HG02623 (cell line): ENCODE measurements around the gene RC3H2.

Experiments used
- ATAC-seq: cut with Tn5 transposase; IDR thresholded peaks from one replicate; pipeline ENCODE4 v1.9.1; 2021; ENCODE audit warnings: moderate library complexity; ENCODE audit not compliant: unreplicated experiment

Gene RC3H2

GRCh38 chr9:122904823-122905710, at the start of gene RC3H2:
Gene RC3H2 (minus strand): TSS chr9:122905359. CDS start chr9:122897509, 7,850 bp downstream.
- peak; percentile 79 for ATAC-seq

GRCh38 chr9:122954253-122954691, 49.1 kb upstream of the RC3H2 start:
- ATAC-seq = no peak

DNA sequence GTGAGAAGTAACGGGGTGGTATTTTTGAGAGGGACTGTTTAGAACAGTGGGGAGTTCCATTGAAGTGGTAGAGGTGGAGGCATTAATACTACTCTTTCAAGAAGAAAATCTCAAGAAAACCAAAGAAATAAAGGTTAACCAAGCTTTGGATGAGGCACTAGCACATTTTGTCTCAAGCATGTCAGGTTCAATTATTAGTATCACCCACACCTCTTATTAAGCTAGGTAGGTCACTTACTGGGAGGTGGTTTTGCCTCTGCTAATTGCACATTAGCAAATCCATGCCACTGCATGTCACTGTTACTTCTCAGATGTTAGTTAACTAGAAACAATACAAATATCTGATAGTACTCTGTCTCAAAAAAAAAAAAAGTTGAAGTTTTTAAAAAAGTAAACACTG, 45.9 kb upstream of the RC3H2 start:
- no peak for ATAC-seq

- ATAC-seq = no peak
Measured at GRCh38 chr9:122950263-122950662, 45.1 kb upstream of the RC3H2 start.

DNA sequence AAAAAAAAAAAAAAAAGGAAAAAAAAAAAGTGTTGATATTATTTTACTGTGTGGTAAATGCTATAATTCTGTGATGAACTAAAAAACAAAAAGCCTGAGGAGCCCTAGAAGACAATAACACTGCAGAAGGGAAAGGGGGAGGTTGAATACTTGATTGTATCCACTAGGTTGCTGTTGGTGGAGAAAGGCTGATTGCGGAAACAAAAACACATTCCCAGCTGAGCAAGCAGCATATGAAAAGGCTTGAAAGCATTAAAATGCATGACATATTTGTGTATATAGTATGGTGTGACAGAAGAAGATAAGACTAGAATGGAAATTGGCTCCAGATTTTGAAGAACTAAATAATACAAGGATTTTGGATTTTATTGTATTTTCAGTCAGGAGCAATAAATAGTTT, 44.5 kb upstream of the RC3H2 start:
- no peak for ATAC-seq

DNA sequence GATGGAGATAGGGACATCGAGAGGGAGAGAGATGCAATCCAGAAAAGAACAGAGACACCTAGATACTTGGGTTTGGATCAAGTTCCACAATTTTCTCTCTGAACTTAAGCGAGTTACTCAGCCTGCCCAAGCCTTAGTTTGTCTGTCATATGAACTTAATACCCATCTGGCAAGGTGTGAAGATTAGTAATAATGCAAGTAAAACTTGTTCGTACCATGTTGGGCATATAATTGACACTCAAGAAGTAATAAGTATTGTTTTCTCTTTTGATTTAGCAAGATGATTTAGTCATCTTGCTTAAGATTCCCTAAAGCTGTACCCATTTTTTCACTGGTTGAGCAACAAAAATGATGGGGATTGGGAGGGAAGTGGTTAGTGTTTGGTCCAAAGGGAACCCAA, 43.2 kb upstream of the RC3H2 start:
- ATAC-seq = no peak

GRCh38 chr9:122946461-122947005, 41.4 kb upstream of the RC3H2 start:
- ATAC-seq = no peak

DNA sequence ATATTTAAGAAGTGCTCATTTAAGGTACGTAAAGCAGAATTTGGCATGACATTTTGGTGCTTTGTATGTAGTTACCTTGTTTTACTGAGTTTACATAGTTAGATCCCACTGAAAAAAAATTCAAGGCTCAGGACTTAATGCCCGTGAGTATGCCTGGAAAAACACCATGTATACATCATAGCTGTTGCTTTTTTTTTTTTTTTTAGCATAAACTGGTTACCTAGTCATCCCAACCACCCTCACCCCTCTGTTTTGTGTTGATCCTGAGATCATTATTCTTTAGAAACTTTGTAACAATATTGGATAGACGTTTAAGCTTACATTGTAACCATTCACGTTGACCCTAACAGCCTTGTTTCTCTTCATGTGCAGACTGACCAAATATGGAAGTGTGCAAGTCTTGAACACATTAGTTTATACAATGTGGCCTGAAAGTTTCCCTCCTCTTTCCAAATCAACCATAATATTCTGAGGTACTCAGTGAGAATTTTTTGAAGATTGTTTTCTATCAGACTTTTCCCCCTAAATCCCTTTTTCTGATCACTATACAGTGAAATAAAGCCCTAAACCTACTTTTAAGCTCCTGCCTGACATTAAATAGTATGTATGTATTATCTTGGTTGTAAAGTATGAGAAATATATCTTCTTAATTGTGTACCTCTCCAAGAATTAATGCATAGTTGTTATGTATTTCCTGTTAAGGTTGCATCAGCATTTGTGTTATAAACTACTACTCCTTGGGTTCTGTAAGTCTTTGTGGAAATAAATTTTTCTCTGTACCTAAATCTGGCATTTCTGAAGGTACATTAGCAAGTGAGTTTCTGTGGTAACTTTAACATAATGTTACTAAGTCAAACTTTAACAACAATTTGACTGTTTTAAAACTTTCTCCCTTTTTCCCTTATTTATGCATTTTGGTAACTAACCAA, 40.1 kb upstream of the RC3H2 start:
- ATAC-seq = no peak

DNA sequence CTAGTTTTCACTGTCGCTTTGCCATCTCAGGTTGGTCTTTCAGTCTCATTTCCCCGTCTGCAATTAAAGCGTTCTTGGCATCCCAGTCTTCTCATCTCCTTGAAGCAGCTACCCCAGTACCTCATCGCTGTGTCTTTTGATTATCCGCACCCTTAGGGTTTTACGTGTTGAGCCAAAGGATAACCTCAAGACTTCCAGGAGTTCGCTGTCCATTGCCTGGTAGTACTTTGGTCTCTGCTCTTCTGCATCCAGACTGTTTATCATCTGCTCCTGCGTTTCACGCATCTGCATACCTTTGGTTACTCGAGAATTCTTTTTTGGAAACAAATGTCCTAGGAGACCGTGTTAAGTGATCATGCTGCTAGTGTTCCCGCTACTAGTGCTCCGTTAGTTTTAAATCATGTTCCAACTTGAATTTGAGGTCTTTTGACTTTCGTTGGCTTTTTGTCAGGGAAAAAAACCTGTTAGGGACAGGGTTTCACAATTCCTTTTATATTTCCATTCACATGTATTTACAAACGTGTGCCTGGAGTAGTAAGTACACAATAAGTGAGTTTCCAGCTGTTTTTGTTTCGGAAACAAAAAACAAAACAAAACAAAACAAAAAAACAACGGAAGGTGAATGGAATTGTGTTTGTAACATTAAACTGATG, 36.5 kb upstream of the RC3H2 start:
- ATAC-seq = no peak

DNA sequence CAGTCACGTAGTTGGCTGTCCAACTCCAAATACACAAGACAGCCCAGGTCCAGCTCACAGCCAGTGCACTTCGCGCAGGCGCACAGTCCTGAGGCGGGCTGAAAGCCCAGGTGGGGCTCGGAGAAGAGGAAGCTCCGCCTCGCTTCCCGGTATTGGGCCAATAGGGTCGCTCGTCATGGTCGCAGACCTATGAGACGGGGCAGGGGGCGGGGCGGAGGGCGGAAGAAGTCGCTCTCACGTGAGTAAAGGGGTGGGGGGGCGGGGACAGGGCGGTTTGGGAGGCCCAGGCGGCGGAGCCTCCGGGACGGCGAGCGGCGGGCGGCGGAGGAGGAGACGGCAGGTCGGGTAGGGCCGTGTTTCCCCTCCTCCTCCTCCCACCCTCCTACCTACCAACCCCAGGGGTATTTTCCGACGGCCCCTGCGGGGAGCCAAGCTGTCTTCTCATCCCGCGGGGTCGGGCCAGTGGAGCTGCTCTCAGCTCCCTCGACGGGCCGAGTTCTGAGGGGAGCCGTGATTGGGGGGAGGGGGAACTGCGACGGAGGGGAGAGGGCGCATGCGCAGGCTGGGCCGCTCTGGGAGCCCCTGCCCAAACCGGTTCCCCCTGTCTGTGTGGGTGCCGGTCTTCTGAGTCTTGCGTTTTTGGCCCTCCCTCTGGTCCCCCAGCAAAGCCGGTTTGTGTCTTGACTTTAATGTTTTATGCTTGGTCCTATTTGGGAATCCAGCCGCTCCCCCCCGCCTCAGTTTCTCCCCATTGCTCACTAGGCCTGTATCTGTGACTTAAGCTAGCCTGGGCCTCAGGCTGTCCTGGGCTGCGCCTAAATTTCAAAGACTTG, 35.8 kb upstream of the RC3H2 start, which contains the start of gene RABGAP1:
RABGAP1 (plus strand) TSS at position 272 of the 833 bp plus-strand sequence. CDS start 16,040 bp downstream, outside the sequence.
- peak; percentile 98 for ATAC-seq

DNA sequence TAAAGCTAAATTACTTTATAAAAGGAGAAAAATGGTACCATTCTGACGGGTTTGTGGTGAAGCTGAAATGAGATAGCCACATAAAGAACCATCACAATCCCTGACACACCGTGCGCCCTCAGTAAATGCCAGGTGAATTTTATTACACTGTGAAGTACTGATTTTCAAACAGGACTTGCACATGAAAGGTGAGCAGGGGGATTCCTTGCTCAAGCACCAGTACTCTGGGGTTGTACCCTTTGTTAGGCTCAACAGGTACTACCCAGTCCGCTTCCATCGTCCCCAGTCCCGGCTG, 35.2 kb upstream of the RC3H2 start:
- no peak for ATAC-seq

- no peak for ATAC-seq
Measured at GRCh38 chr9:122939601-122940000, 34.4 kb upstream of the RC3H2 start.

DNA sequence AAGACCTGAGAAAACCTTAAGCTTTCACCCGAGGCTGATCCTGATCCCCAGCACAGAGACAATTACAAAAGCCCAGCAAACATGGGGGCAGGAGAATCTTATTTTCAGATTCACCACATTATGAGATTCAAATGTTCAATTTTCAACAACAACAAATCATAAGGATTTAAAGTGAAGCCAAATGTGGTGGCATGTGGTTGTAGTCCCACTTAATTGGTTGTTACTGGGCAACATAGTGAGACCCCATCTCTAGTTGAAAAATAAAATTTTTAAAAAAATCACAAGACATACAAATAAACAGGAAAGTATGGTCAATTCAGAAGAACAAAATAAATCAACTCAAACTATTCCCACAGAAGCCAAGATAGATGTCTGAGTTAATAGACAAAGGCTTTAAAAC, 31.7 kb upstream of the RC3H2 start:
- no peak for ATAC-seq

DNA sequence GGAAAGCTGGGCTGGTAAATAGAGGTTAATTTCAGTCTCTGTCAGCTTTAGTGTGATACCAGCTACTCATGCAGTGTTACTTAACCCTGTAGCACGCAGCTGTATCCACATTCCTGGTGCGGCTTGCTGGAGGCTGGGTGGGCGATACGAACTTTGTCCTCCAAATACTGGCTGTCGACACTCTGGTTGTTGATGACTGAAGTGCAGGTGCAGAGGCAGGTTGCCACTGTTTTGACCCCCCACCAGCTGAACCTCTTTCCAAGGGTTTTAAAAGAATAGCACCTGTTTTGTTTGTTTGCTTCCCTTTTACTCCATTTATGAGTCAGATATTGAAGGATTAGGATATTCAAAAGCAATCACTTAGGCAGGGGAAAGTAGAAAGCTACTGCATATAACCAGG, 31.3 kb upstream of the RC3H2 start:
- no peak for ATAC-seq

DNA sequence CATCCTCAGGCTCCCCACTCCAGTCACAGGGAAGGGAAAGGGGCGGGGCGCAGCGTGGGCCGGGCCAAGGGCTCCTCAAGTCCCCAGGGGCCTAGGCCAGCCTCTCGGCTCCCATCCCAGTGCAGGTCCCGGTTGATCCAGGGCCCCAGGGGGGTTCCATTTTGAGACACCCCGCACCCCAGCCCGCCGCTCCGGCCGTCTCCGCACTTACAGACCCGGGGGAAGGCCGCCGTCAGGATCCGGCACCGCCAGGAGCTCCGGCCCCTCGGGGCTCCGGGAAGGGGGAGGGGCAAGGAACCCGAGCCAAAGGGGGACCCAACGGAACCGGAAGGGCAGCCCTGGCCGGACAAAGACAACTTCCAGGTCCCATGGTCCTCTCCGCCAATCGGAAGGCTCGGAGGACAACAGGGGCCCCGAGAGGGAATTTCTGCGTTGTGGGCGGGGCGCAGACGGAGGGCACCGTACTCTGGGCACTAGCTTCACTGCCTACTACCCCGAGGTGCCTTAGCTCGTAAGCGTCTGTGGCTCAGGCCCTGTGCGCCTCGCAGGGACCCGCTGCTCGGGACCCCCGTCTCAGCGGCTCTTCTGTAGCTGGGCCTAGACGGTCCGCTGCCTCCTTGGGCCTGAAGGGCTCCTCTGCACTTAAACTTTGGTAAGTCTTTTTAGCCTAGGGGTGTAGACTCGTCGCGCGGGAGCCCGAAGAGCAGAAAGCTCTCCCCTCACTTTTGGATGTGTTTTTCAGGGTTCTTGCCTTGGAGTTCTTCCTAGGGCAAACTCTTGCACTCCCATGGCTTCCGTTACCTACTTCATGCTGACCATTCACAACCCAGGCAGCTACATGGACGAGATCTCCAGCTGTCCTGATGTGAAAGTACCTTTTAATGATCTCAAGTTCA, 26.3 kb upstream of the RC3H2 start, which contains the start of gene ZBTB26:
ZBTB26 (minus strand) TSS at position 287 of the 896 bp plus-strand sequence. CDS start 11,578 bp downstream, outside the sequence.
- ATAC-seq = peak; percentile 93

DNA sequence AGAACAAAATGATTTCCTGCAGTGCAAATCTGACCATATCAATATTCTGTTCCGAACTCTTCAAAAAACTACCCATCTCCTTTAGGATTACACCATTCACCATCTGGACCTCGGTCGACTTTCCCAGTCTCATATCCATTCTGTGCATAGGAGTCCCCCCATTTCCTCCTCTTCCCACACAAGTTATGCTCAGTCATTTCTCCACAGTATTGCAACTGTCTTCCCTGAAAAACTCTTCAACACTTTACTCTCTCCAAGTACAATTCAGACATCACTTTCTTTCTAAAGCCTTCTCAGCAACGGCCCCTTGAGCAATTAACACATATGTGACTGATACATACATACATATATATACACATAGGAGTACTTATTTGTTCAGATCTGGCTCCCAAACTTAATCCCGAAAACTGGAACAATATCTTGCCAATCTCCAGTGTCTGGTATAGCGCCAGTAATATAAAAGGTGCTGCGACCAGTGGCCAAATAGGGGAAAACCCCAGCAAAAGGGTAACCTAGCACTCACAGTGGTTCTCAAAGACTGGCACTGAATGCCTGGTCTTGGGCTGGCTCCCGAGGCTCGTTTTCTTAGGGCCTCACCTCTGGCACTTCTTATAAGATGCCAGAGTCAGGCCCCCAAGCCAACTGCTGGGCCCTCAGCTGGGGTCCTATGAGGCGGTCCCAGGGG, 25.5 kb upstream of the RC3H2 start:
- ATAC-seq = no peak

DNA sequence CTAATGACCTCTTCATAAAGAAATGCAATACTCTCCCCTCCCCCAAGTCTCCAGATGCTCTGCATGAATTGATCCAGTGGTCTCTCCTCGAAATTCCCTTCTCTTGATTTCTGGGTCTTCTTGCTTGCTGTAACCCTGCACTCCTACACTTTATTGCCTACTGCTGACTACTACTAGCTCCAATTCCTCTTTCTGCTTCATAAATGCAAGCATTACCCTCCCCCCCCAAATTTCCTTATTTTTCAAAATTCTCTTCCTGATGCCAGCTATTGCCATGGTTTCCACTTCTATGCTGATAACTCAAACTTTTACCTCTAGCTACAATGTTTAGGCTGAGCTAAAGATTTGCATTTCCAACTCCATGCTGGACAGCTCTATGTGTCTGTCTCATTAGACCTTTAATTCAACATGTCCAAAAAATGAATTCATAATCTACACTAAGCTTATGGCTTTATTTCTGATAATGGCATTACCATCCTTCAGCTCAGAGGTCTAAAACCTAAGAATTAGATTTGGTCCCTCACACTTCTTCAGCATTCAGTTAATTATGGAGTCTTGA, 24.7 kb upstream of the RC3H2 start:
- no peak for ATAC-seq

GRCh38 chr9:122923947-122924346, 18.8 kb upstream of the RC3H2 start:
- ATAC-seq = no peak
